AG04450 (cell line): ENCODE measurements around the gene OSBPL8. TPM values are rescaled to one million over a fixed set of nuclear protein-coding genes. Genes with fewer than 3 reads are reported as not detected.

Experiments used
- CTCF ChIA-PET: fragments of 300-600, 350-600 bp; formaldehyde crosslinking; extraction: SDS; loops from one replicate; lab custom pipeline; 2022; ENCODE audit warnings: antibody characterized with exemption, inconsistent platforms; lab: Charles Lee
- POLR2A ChIA-PET: fragments of 350-600 bp; formaldehyde crosslinking; extraction: SDS; loops from one replicate; lab custom pipeline; 2021; ENCODE audit warnings: antibody characterized with exemption, inconsistent platforms; lab: Yijun Ruan, JAX
- DNase-seq: peaks from one replicate; pipeline ENCODE4 v3.0.0-alpha.2; 2011; ENCODE audit warnings: low read depth, low spot score
- H3K27ac ChIP-seq: one replicate; pipeline ENCODE4 v1.5.1; 2012; ENCODE audit warnings: low read depth, low read length, control low read depth
- H3K27me3 ChIP-seq: one replicate; pipeline ENCODE4 v1.6.0; 2012; ENCODE audit warnings: low read length; ENCODE audit not compliant: control insufficient read depth, insufficient read depth
- H3K4me3 ChIP-seq: 2 replicates; pipeline ENCODE4 v1.5.1; 2011; ENCODE audit warnings: mild to moderate bottlenecking, low read depth, low read length, control low read depth
- H3K9me3 ChIP-seq: 2 replicates; pipeline ENCODE4 v1.5.1; 2012; ENCODE audit warnings: low read length; ENCODE audit not compliant: control insufficient read depth, insufficient read depth
- polyA plus RNA-seq: library from polyadenylated mRNA; depleted of rRNA; stranded (reverse); fragments of >200 nt; gene quantifications from 2 replicates; pipeline ENCODE4 v1.2.3, GENCODE V29; 2011
- TF ChIP-seq, protein P1 (sequence below): IDR thresholded peaks from 2 replicates; pipeline ENCODE4 v1.5.1; 2011; ENCODE audit warnings: low read depth, low read length, control low read depth, inconsistent platforms

Gene OSBPL8
- polyA plus RNA-seq, 1 experiment: 64.5 TPM

DNA sequence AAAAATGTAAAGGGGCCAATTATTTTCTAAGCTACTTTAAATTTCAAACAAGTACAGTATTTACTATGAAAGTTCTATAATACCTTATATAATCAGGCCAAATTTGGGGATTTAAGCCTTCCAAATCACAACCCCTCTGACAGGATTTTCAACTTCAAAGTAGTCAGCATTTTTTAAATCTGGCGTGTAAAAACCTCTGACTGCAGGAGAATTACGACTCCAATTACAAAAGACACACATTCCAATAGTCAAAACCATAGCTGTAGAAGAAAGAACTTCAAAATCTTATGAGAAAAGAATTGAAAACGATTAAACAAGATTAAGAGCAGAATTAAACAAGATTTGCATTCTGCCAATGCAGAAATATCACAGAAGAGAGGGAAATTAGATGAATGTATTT lies 12.7 kb downstream of the OSBPL8 start:
- no peak for DNase-seq
- TF ChIP-seq, protein P1, sequence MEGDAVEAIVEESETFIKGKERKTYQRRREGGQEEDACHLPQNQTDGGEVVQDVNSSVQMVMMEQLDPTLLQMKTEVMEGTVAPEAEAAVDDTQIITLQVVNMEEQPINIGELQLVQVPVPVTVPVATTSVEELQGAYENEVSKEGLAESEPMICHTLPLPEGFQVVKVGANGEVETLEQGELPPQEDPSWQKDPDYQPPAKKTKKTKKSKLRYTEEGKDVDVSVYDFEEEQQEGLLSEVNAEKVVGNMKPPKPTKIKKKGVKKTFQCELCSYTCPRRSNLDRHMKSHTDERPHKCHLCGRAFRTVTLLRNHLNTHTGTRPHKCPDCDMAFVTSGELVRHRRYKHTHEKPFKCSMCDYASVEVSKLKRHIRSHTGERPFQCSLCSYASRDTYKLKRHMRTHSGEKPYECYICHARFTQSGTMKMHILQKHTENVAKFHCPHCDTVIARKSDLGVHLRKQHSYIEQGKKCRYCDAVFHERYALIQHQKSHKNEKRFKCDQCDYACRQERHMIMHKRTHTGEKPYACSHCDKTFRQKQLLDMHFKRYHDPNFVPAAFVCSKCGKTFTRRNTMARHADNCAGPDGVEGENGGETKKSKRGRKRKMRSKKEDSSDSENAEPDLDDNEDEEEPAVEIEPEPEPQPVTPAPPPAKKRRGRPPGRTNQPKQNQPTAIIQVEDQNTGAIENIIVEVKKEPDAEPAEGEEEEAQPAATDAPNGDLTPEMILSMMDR: no peak
- Histone ChIP-seq H3K27me3 (no peaks in the 10 kb centered on the region), H3K4me3 (no peak overlapping the region), H3K9me3 (no peaks in the 10 kb centered on the region), H3K27ac (no peak overlapping the region)
- POLR2A ChIA-PET: no interaction called here
- CTCF ChIA-PET: no interaction called here

DNA sequence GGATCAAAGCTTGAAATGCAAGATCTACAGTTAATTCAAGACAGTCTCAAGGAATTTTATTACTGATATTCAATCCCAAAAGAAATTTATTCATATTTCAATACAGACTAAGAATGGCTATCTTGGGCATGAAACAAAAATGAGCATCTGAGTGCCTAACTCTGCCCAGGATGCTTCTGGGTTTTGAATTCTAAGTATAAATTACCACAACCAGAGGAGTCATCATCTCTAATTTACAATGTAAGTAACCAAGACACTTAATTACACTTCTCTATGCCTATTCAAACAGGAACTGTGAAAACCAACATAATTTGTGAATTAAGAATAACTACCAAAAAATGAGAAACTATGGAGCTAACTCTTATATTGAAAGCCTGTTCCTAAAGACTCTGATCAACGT lies 14.1 kb downstream of the OSBPL8 start:
- ChIA-PET CTCF (interaction anchor here (1.0 to 1.5 kb wide), 2 partner anchors 41 to 89 kb away, joined by 3 to 4 read pairs; no protein-coding TSS in a partner anchor), POLR2A (no interaction called here)
- TF ChIP-seq, protein P1: no peak
- no peak overlapping the region for H3K27ac ChIP-seq
- no peaks in the 10 kb centered on the region for H3K9me3 ChIP-seq
- no peak for DNase-seq
- H3K4me3 ChIP-seq: no peak overlapping the region
- H3K27me3 ChIP-seq: no peaks in the 10 kb centered on the region

DNA sequence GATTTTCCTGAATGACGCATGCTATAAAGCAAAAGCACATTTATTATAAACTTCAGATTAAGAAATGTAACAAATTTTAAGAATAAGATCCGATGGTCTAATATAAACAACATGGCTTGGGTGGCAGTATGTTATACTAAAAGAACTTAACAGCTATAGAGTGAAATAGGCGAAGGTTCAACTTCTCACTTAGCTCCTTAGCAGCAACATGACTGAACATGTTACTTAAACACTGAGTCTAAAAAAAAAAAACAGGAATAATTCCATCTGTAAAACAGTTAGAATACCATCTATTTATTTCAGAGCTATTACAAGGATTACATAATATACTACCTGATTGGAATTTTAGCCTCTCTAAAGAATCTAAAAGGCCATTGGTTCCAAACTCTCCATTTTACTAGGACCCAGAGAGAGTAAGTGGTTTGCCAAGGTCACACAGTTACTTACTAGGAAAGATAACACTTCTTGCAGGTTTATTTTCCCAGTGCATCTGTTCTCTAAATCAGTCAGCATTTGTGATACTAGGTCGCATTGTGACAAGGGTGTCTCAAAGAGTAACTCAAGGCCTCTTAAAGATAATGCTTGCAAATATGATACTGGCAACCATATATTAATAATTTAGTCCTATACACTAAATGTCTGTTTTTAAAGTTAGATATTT lies 14.8 kb downstream of the OSBPL8 start:
- no peaks in the 10 kb centered on the region for H3K27me3 ChIP-seq
- ChIA-PET CTCF (interaction anchor here (0.6 to 1.5 kb wide), 4 partner anchors 35 to 508 kb away, joined by 3 to 4 read pairs (median 3); no protein-coding TSS in a partner anchor), POLR2A (no interaction called here)
- H3K4me3 ChIP-seq: no peak overlapping the region
- no peak for DNase-seq
- TF ChIP-seq, protein P1: no peak
- no peaks in the 10 kb centered on the region for H3K9me3 ChIP-seq
- H3K27ac ChIP-seq: no peak overlapping the region

DNA sequence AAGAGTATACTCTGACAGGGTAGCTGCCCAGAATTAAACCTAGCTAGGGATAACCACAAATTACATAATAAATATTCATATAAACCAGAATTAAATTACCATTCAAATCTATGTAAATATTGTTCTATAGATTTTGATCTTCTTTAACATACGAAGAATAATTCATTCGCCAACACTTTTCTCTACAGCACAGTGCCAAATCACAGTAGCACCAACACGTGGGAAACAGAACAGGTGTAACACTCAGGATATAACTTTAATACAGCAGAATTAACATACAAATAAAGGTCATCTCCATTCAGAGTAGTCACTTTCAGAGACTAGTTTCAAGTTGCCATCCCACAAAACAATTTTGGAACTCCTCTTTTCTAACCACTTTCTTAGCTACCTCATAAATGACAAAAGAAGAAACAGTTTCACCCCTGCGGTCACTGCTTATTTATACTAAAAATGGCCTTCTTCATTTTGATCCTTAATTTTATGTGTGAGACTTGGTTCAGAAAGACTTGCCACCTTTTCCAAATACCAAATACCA lies 15.7 kb downstream of the OSBPL8 start:
- H3K27me3 ChIP-seq: no peaks in the 10 kb centered on the region
- POLR2A ChIA-PET: no interaction called here
- TF ChIP-seq, protein P1: no peak
- CTCF ChIA-PET: interaction anchor here (0.6 to 1.1 kb wide), 3 partner anchors 11 to 507 kb away, joined by 3 read pairs; no protein-coding TSS in a partner anchor
- no peaks in the 10 kb centered on the region for H3K9me3 ChIP-seq
- no peak for DNase-seq
- no peak overlapping the region for H3K4me3 ChIP-seq
- H3K27ac ChIP-seq: no peak overlapping the region

DNA sequence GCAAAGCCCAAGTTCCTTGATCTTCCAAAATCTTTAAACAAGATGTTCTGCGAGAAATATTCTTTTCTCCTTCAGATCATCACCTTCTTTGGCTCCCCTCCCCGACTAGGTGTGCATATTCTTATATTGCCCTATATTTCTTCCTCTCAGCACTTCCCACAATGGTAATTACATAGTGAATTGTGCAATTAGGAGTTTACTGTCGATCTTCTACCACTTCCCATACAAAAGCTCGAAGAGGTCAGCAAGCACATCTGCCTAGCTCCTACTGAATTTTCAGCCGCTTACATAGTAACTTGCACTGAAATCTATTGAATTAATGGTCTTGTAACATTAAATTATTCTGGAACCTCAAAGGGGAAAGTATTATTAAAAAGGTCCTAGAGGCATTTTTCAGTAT lies 16.7 kb downstream of the OSBPL8 start:
- TF ChIP-seq, protein P1: no peak
- Histone ChIP-seq H3K9me3 (no peaks in the 10 kb centered on the region), H3K27ac (no peak overlapping the region), H3K27me3 (no peaks in the 10 kb centered on the region), H3K4me3 (no peak overlapping the region)
- ChIA-PET CTCF (interaction anchor here (1.0 kb wide), 1 partner anchor 12 kb away, joined by 3 read pairs; no protein-coding TSS in a partner anchor), POLR2A (no interaction called here)
- DNase-seq: no peak
